IMR-90 (cell line): ENCODE data around the gene CLNK. TPM values are rescaled to one million over a fixed set of nuclear protein-coding genes. Genes with fewer than 3 reads are reported as not detected.

Source experiments
- ATAC-seq: fragments of 200-7000 bp; cut with Tn5 transposase; 2 replicates; pipeline ENCODE4 v1.9.1; 2020; ENCODE audit warnings: low read depth, mild to moderate bottlenecking, moderate library complexity
- BruUV-seq: library from RNA; stranded (reverse); fragments of 400-500 nt; replicated peaks from 2 replicates; lab custom pipeline; 2021; lab: Mats Ljungman, UMichigan
- CTCF ChIA-PET: fragments of 300-600 bp; formaldehyde crosslinking; extraction: SDS; loops from one replicate; lab custom pipeline; 2021; ENCODE audit warnings: antibody characterized with exemption; lab: Yijun Ruan, JAX
- POLR2A ChIA-PET: fragments of 300-600 bp; sonication (Branson Sonifier 250); formaldehyde crosslinking; loops from one replicate; lab custom pipeline; 2022; ENCODE audit warnings: antibody characterized with exemption; ENCODE audit not compliant: unreplicated experiment; lab: Charles Lee
- DNase-seq: peaks from one replicate; pipeline ENCODE4 v3.0.0; 2013
- H2AFZ ChIP-seq: replicated peaks from 2 replicates; pipeline ENCODE3; 2013; ENCODE audit warnings: low read length, mild to moderate bottlenecking; ENCODE audit not compliant: poor library complexity
- H2AK5ac ChIP-seq: 2 replicates; pipeline ENCODE4 v1.6.1; 2013; ENCODE audit warnings: low read depth, low read length, inconsistent platforms
- H2AK9ac ChIP-seq: replicated peaks from 2 replicates; pipeline ENCODE3; 2013; ENCODE audit warnings: mild to moderate bottlenecking, low read depth, low read length, moderate library complexity; ENCODE audit not compliant: poor library complexity
- H2BK120ac ChIP-seq: 2 replicates; pipeline ENCODE4 v1.6.1; 2013; ENCODE audit warnings: low read depth, low read length, inconsistent platforms
- H2BK15ac ChIP-seq: 3 replicates; pipeline ENCODE4 v1.6.1; 2013; ENCODE audit warnings: low read depth, low read length, inconsistent platforms
- H2BK20ac ChIP-seq: 2 replicates; pipeline ENCODE4 v1.6.1; 2013; ENCODE audit warnings: low read depth, mild to moderate bottlenecking, inconsistent platforms, low read length, moderate library complexity
- H2BK5ac ChIP-seq: 2 replicates; pipeline ENCODE4 v1.6.1; 2013; ENCODE audit warnings: mild to moderate bottlenecking, low read depth, low read length, inconsistent platforms; ENCODE audit not compliant: poor library complexity, severe bottlenecking
- H3K14ac ChIP-seq: replicated peaks from 2 replicates; pipeline ENCODE4 v1.6.1; 2013; ENCODE audit warnings: low read depth, low read length, inconsistent platforms
- H3K18ac ChIP-seq: 2 replicates; pipeline ENCODE4 v1.6.1; 2013; ENCODE audit warnings: low read depth, low read length, control low read depth
- H3K23ac ChIP-seq: 2 replicates; pipeline ENCODE4 v1.6.1; 2013; ENCODE audit warnings: low read depth, low read length, inconsistent platforms
- H3K27ac ChIP-seq: 2 replicates; pipeline ENCODE4 v1.5.1; 2013; ENCODE audit warnings: mild to moderate bottlenecking, control low read depth, low read length; ENCODE audit not compliant: insufficient read depth
- H3K27me3 ChIP-seq: 2 replicates; pipeline ENCODE4 v1.6.1; 2013; ENCODE audit warnings: low read length; ENCODE audit not compliant: control insufficient read depth, insufficient read depth
- H3K36me3 ChIP-seq: 2 replicates; pipeline ENCODE4 v1.6.1; 2013; ENCODE audit warnings: low read length, mixed read lengths; ENCODE audit not compliant: control insufficient read depth, insufficient read depth
- H3K4ac ChIP-seq: 2 replicates; pipeline ENCODE4 v1.6.1; 2013; ENCODE audit warnings: low read depth, low read length, inconsistent platforms
- H3K4me1 ChIP-seq: 2 replicates; pipeline ENCODE4 v1.6.1; 2013; ENCODE audit warnings: low read length, mixed read lengths; ENCODE audit not compliant: control insufficient read depth, insufficient read depth
- H3K4me2 ChIP-seq: 2 replicates; pipeline ENCODE4 v1.6.1; 2013; ENCODE audit warnings: low read depth, mild to moderate bottlenecking, control low read depth, low read length, moderate library complexity
- H3K4me3 ChIP-seq: 2 replicates; pipeline ENCODE4 v1.5.1; 2013; ENCODE audit warnings: low read depth, mild to moderate bottlenecking, control low read depth, low read length, moderate library complexity; ENCODE audit not compliant: insufficient read depth
- H3K56ac ChIP-seq: 2 replicates; pipeline ENCODE4 v1.6.1; 2013; ENCODE audit warnings: low read length, inconsistent platforms; ENCODE audit not compliant: insufficient read depth; ENCODE audit errors: extremely low read depth
- H3K79me1 ChIP-seq, 2 experiments: 2 replicates each; pipeline ENCODE4 v1.6.1; 2013; ENCODE audit warnings: low read length in 2 of 2, inconsistent platforms in 1 of 2, low read depth in 1 of 2
- H3K9ac ChIP-seq: 2 replicates; pipeline ENCODE4 v1.6.1; 2013; ENCODE audit warnings: low read depth, low read length, control low read depth
- H3K9me1 ChIP-seq: 2 replicates; pipeline ENCODE4 v1.6.1; 2013; ENCODE audit warnings: low read length, inconsistent platforms; ENCODE audit not compliant: insufficient read depth
- H3K9me3 ChIP-seq: 2 replicates; pipeline ENCODE4 v1.6.1; 2013; ENCODE audit warnings: low read length; ENCODE audit not compliant: control insufficient read depth, insufficient read depth
- H4K20me1 ChIP-seq: 2 replicates; pipeline ENCODE4 v1.6.1; 2013; ENCODE audit warnings: low read length, inconsistent platforms; ENCODE audit not compliant: insufficient read depth
- H4K5ac ChIP-seq: 2 replicates; pipeline ENCODE4 v1.6.1; 2013; ENCODE audit warnings: mild to moderate bottlenecking, low read depth, low read length, control low read depth
- H4K8ac ChIP-seq, 2 experiments: 2 replicates each; pipeline ENCODE4 v1.6.1; 2013; ENCODE audit warnings: low read depth in 2 of 2, low read length in 2 of 2, control low read depth in 1 of 2, inconsistent platforms in 1 of 2
- H4K91ac ChIP-seq: 2 replicates; pipeline ENCODE4 v1.6.1; 2013; ENCODE audit warnings: low read depth, low read length, inconsistent platforms; ENCODE audit not compliant: insufficient read depth
- NFE2L2 ChIP-seq: fragments of 150-350 bp; IDR thresholded peaks from 2 replicates; pipeline ENCODE4 v1.6.1; 2016; ENCODE audit warnings: low read depth, mild to moderate bottlenecking, low read length
- RCOR1 ChIP-seq: IDR thresholded peaks from 2 replicates; pipeline ENCODE4 v1.6.1; 2012; ENCODE audit warnings: mild to moderate bottlenecking, low read length, improper control_type of control experiment; ENCODE audit not compliant: insufficient replicate concordance
- SMC3 ChIP-seq: fragments of 150-350 bp; IDR thresholded peaks from 2 replicates; pipeline ENCODE4 v1.6.1; 2016; ENCODE audit warnings: low read depth, mild to moderate bottlenecking, antibody characterized with exemption, low read length, moderate library complexity
- WGBS, 2 experiments: methylation state at CpG; one replicate each; pipeline versions ENCODE4 v1.1.5 to v1.1.7; 2013; ENCODE audit warnings: missing lambda C conversion rate in 2 of 2; ENCODE audit not compliant: insufficient read length in 1 of 2; ENCODE audit errors: extremely low coverage in 2 of 2; 5-methylcytosine and 5-hydroxymethylcytosine counted together
- dilution Hi-C: fragments of 300-500 bp; cut with HindIII; formaldehyde crosslinking; loops from one replicate; pipeline ENCODE4 v1.14.3; 2018; ENCODE audit warnings: low sequenced_read_pairs; ENCODE audit not compliant: unreplicated experiment
- in situ Hi-C: fragments of 300-500 bp; cut with MboI; formaldehyde crosslinking; loops from 3 replicates; pipeline ENCODE4 v1.14.3; 2019; ENCODE audit warnings: low sequenced_read_pairs, inconsistent platforms, mixed read lengths
- intact Hi-C: fragments of 100-400 bp; cut with micrococcal nuclease; formaldehyde crosslinking; loops from 2 replicates; pipeline ENCODE4 v1.10.0; 2022
- polyA plus RNA-seq, 3 experiments: library from polyadenylated mRNA; depleted of rRNA; stranded (reverse); fragments of >200 nt; gene quantifications; 2 replicates each; pipeline ENCODE4 v1.2.3, GENCODE V29; 2012; ENCODE audit warnings: low replicate concordance in 1 of 3
- total RNA-seq: library from RNA; depleted of rRNA; stranded (reverse); fragments of >200 nt; gene quantifications from 2 replicates; pipeline ENCODE4 v1.2.3, GENCODE V29; 2012

CLNK gene
- total and polyA plus RNA-seq, 2 of the 4 experiments (the other 2 are of a cell fraction): not detected

DNA sequence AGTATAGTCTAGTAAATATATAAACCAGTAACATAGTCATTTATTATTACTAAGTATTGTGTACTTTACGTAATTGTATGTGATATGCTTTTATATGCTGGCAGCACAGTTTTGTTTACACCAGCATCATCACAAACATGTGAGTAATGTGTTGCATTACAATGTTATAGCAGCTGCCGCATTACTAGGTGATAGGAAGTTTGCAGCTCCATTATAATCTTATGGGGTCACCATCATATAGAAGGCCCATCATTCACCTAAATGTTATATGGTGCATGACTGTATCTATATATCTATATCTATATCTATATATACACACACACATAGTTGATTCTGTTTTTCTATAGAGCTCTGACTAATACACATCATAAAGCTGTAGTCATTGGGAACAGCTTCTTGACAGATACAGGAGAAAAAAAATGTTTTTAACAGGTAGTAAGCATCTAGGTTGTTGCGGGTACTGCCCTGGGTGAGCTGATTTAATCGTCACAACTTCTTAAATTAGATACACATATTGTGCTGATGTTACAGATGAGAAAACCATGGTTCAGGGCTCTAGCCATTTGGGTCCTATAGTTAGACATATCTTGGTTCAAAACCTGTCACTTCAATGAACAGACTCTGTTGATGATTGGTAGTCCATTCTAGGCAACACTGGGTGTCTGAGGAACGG, 77.9 kb downstream of the CLNK start:
- dilution Hi-C loops: no loop called here

More for the DNA sequence above, 77.9 kb downstream of the CLNK start:
- no CpG with 5 or more reads among the region's 5 CpGs for WGBS, 2 experiments
- Histone ChIP-seq H3K27ac (no peak overlapping the region), H3K4me1 (peaks cover 15% of the 10 kb centered on the region), H3K14ac (peak overlapping the region; percentile 24; the same call in 1 of the 2 replicates), H3K79me1 (no peaks in the 10 kb centered on the region), H3K18ac (peak overlapping the region; percentile 17; the same call in 1 of the 2 replicates), H4K8ac (peak overlapping the region; percentile 2 to 74; a peak in 2 of 4 replicates), H3K9me3 (no peaks in the 10 kb centered on the region), H2AK5ac (peak overlapping the region; percentile 84), H2BK120ac (peak overlapping the region; percentile 82), H3K36me3 (no peaks in the 10 kb centered on the region), H3K4me3 (no peak overlapping the region), H2AK9ac (peak overlapping the region; percentile 12), H2BK5ac (peak overlapping the region; percentile 95), H2AFZ (peak overlapping the region; percentile 28), H3K23ac (peak overlapping the region; percentile 45; the same call in 1 of the 2 replicates), H3K4me2 (no peak overlapping the region), H3K27me3 (no peaks in the 10 kb centered on the region), H4K5ac (no peak overlapping the region), H2BK20ac (peak overlapping the region; percentile 85), H3K56ac (no peak overlapping the region), H3K4ac (peak overlapping the region; percentile 71), H3K9me1 (peaks cover 18% of the 10 kb centered on the region), H4K20me1 (no peaks in the 10 kb centered on the region), H3K9ac (no peak overlapping the region), H4K91ac (peak overlapping the region; percentile 76), H2BK15ac (peak overlapping the region; percentile 96)
- ChIA-PET CTCF (interaction anchor here (1.8 kb wide), 1 partner anchor 8 kb away, joined by 8 read pairs; no protein-coding TSS in a partner anchor), POLR2A (no interaction called here)
- peak; percentile 13 for ATAC-seq
- intact Hi-C loops (no loop called here), in situ Hi-C loops (no loop called here)
- peak; percentile 49 for DNase-seq
- BruUV-seq: no TSS peak
- TF ChIP-seq RCOR1 (no peak), NFE2L2 (no peak), SMC3 (no peak)
